ENCODE measurements around the gene ZBTB45.

The ZBTB45 gene

GRCh38 chr19:58538257-58539168, 18.9 kb upstream of the ZBTB45 start:
- peak in 1 of 2 donors; percentile 51 for DNase-seq

- no peak for DNase-seq
These were observed 17.5 kb upstream of the ZBTB45 start for GRCh38 chr19:58536852-58537798.

GRCh38 chr19:58535857-58536256, 16.2 kb upstream of the ZBTB45 start:
- no peak for DNase-seq

GRCh38 chr19:58531034-58531840, 11.6 kb upstream of the ZBTB45 start:
- DNase-seq: no peak

GRCh38 chr19:58529405-58529804, 9.8 kb upstream of the ZBTB45 start:
- DNase-seq: no peak

GRCh38 chr19:58522709-58523108, 3.1 kb upstream of the ZBTB45 start:
- DNase-seq: no peak

- DNase-seq: no peak
These were observed 2.0 kb upstream of the ZBTB45 start for GRCh38 chr19:58521651-58522050.

- no peak for DNase-seq
These were observed 618 bp upstream of the ZBTB45 start for GRCh38 chr19:58520257-58520599.

GRCh38 chr19:58519087-58519354, 589 bp downstream of the ZBTB45 start:
- DNase-seq: peak; percentile 48 to 56

- peak in 1 of 2 donors; percentile 11 for DNase-seq
These were observed 1.1 kb downstream of the ZBTB45 start for GRCh38 chr19:58518256-58519086.

GRCh38 chr19:58516964-58517833, 2.4 kb downstream of the ZBTB45 start:
- no peak for DNase-seq

GRCh38 chr19:58516246-58516836, 3.3 kb downstream of the ZBTB45 start:
- DNase-seq: no peak

GRCh38 chr19:58515259-58515658, 4.4 kb downstream of the ZBTB45 start:
- no peak for DNase-seq

GRCh38 chr19:58514564-58515022, 5.0 kb downstream of the ZBTB45 start:
- no peak for DNase-seq

- DNase-seq: peak; percentile 93 to 94
These were observed 5.7 kb downstream of the ZBTB45 start for GRCh38 chr19:58513694-58514563.

- DNase-seq: no peak
These were observed 6.4 kb downstream of the ZBTB45 start for GRCh38 chr19:58513213-58513693.

GRCh38 chr19:58511353-58512208, 8.0 kb downstream of the ZBTB45 start, which contains the start of gene SLC27A5:
Gene SLC27A5 (minus strand): TSS chr19:58511992. CDS start chr19:58511955, 37 bp downstream.
- no peak for DNase-seq

All from CD4-positive, alpha-beta T cell treated with Interleukin-1 beta for 1 hour (primary cell).